Uterus (tissue), 2 donors: Measurements from ENCODE around the gene RCHY1.

ENCODE experiments used
- CTCF ChIP-seq, 4 experiments: fragments of 200-600 bp in 2 of 4; fragments of 450-650 bp in 2 of 4; sonication (generic) in 2 of 4; IDR thresholded peaks; one replicate each; pipeline ENCODE4 v1.5.1; 2016 to 2019; ENCODE audit warnings: antibody characterized with exemption in 4 of 4, mild to moderate bottlenecking in 2 of 4, moderate library complexity in 1 of 4
- POLR2A ChIP-seq, 2 donors: fragments of 450-650 bp; IDR thresholded peaks; one replicate each; pipeline ENCODE4 v1.6.1; 2016; ENCODE audit warnings: antibody characterized with exemption in 2 of 2, mild to moderate bottlenecking in 1 of 2, moderate library complexity in 1 of 2

- TF ChIP-seq POLR2A (IDR thresholded peaks at IDR 0.05) (no peak), CTCF (IDR thresholded peaks at IDR 0.05) (no peak)
Observed at GRCh38 chr4:75547647-75548387, 33.6 kb upstream of the RCHY1 start.
